ENCODE results near the gene EMC7.
"Not testable (repeated sequence)": the region's sequence is repeated elsewhere in the genome, so short reads cannot be mapped to it uniquely, and the experiment has no call there.

Gene EMC7

GRCh38 chr15:34085746-34086145 is 15.9 kb downstream of the EMC7 start:
- DNase-seq (ENCODE audit: low read depth, low spot score), result no peak

- DNase-seq (ENCODE audit: low read depth, low spot score), result no peak
Observed at GRCh38 chr15:34084086-34084485, 17.6 kb downstream of the EMC7 start.

DNA sequence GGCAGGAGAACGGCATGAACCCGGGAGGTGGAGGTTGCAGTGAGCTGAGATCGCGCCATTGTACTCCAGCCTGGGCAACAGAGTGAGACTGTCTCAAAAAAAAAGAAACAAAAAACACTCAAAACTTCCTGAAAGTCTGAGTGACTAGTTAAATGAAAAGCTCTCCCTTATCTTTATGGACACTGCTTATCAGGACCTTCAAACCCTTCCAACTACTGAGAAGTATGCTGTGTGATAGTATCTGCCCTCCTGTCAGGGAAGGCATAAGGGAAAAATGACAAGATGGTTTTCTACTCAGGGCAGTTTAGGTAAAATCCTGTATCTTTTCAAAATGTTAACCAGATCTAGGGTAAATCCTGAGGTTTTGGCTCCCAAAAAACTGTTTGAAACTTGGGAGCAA is 21.8 kb downstream of the EMC7 start:
- DNase-seq (ENCODE audit: low read depth, low spot score), result no peak

- DNase-seq (ENCODE audit: low read depth, low spot score), result no peak
Observed at GRCh38 chr15:34078900-34079299, 22.8 kb downstream of the EMC7 start.

GRCh38 chr15:34076785-34077184 is 24.9 kb downstream of the EMC7 start:
- no peak for DNase-seq (ENCODE audit: low read depth, low spot score)

DNA sequence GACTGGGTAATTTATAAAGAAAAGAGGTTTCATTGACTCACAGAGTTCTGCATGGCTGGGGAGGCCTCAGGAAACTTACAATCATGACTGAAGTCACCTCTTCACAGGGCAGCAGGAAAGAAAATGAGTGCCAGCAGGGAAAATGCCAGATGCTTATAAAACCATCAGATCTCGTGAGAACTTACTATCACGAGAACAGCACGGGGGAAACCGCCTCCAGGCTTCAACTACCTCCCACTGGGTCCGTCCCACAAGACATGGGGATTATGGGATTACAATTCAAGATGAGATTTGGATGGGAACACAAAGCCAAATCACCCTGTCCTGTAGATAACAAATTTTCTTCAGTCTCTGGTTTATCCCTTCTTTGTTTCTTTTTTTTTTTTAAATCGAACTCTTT is 31.7 kb downstream of the EMC7 start:
- DNase-seq (ENCODE audit: low read depth, low spot score), result no peak

- DNase-seq (ENCODE audit: low read depth, low spot score), result no peak
Observed at GRCh38 chr15:34065941-34066340, 35.7 kb downstream of the EMC7 start.

- no peak for DNase-seq (ENCODE audit: low read depth, low spot score)
Observed at GRCh38 chr15:34065261-34065660, 36.4 kb downstream of the EMC7 start.

GRCh38 chr15:34064438-34064837 is 37.2 kb downstream of the EMC7 start:
- DNase-seq (ENCODE audit: low read depth, low spot score), result no peak

GRCh38 chr15:34059946-34060345 is 41.7 kb downstream of the EMC7 start:
- DNase-seq (ENCODE audit: low read depth, low spot score), result no peak

DNA sequence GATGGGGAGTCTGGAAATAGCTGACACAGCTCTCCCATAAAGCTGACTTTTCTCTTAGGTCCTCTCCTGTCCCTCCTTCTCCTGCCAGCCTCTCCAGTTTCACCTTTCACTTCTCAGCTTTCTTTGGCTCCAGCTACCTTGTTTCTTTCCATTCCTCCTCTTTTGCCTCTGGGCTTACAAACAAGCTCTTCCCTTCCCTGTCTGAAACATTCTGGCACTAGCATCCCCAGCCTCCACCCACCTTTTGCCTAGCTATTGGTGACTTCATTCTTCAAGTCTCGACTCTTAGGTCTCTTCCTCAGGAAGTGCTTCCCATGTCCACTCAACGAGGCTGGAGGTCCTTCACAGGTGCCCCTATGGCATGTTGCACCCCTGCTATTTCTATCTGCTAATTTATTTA is 42.2 kb downstream of the EMC7 start:
- no peak for DNase-seq (ENCODE audit: low read depth, low spot score)

DNA sequence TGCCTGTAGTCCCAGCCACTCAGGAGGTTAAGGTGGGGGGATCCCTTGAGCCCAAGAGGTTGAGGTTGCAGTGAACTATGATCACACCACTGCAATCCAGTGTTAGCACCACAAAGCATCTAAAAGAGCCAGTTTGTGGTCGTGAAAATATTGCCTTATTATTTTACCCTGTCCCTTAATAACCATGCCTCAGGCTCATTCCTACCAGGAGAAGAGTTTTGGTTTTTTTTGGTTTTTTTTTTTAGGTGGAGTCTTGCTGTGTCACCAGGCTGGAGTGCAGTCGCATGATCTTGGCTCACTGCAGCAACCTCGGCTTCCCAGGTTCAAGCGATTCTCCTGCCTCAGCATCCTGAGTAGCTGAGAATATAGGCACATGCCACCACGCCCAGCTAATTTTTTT is 44.8 kb downstream of the EMC7 start:
- no peak for DNase-seq (ENCODE audit: low read depth, low spot score)

- DNase-seq (ENCODE audit: low read depth, low spot score), result no peak
Observed at GRCh38 chr15:34055868-34056595, 45.6 kb downstream of the EMC7 start.

- DNase-seq (ENCODE audit: low read depth, low spot score), result no peak
Observed at GRCh38 chr15:34054081-34054707, 47.5 kb downstream of the EMC7 start.

GRCh38 chr15:34050385-34050784 is 51.3 kb downstream of the EMC7 start:
- not testable (repeated sequence) for DNase-seq (ENCODE audit: low read depth, low spot score)

- DNase-seq (ENCODE audit: low read depth, low spot score), result no peak
Observed at GRCh38 chr15:34049112-34049511, 52.5 kb downstream of the EMC7 start.

- peak; percentile 41 for DNase-seq (ENCODE audit: low read depth, low spot score)
Observed at GRCh38 chr15:34047893-34048775, 53.5 kb downstream of the EMC7 start.

- no peak for DNase-seq (ENCODE audit: low read depth, low spot score)
Observed at GRCh38 chr15:34046471-34047145, 55.1 kb downstream of the EMC7 start.

DNA sequence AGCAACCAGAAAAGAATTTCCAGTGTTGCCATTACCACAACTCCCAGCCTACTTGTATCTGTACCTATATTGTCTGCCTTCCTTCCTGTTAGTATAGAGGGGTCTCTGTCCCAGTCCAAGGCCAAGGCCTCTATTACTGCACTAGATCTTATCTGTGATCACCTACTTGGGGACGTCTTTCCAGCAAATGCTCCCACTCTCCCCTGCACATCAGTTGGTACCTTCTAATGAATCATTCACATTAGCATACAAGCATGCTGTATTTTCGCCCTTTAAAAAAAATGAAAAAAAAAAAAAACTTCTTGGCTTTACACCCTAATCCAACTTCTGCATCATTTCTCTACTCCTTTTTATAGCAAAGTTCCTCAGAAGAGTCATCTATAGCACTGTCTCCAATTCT is 57.8 kb downstream of the EMC7 start:
- DNase-seq (ENCODE audit: low read depth, low spot score), result no peak

- no peak for DNase-seq (ENCODE audit: low read depth, low spot score)
Observed at GRCh38 chr15:34043391-34043790, 58.3 kb downstream of the EMC7 start.

DNA sequence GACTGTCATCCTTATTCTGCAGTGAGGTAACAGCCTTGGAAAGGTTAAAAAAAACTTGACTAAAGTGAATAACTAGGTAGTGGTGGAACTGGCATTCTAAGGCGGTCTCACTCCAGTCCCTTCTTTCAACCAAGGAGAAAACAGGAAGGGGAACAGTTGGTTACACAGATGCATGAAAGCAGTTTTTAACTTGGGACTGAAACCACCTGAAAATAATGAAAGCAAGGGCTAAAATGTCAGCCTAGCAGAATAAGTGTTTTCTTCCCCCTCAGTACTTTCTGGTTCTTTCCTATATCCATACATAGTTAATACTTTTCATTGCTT is 61.9 kb downstream of the EMC7 start:
- no peak for DNase-seq (ENCODE audit: low read depth, low spot score)
